ENCODE data around the gene UBE3C.

Gene UBE3C

GRCh38 chr7:157219154-157219553, 80.4 kb downstream of the UBE3C start:
- Histone ChIP-seq H3K9ac (ENCODE audit: low read depth, low read length) (no peak overlapping the region), H3K4me1 (ENCODE audit: insufficient read depth, low read length) (no peaks in the 10 kb centered on the region), H3K27ac (ENCODE audit: low read length) (no peak overlapping the region), H3K36me3 (ENCODE audit: insufficient read depth, low read depth, low read length) (peaks cover 78% of the 10 kb centered on the region), H3K27me3 (ENCODE audit: insufficient read depth, low read length) (no peaks in the 10 kb centered on the region), H3K9me3 (ENCODE audit: insufficient read depth, low read depth, low read length) (no peaks in the 10 kb centered on the region), H3K4me3 (ENCODE audit: low read length) (no peak overlapping the region)

GRCh38 chr7:157220916-157221569, 82.3 kb downstream of the UBE3C start:
- Histone ChIP-seq H3K9me3 (ENCODE audit: insufficient read depth, low read depth, low read length) (no peaks in the 10 kb centered on the region), H3K27me3 (ENCODE audit: insufficient read depth, low read length) (no peaks in the 10 kb centered on the region), H3K27ac (ENCODE audit: low read length) (no peak overlapping the region), H3K36me3 (ENCODE audit: insufficient read depth, low read depth, low read length) (peaks cover 86% of the 10 kb centered on the region), H3K4me3 (ENCODE audit: low read length) (no peak overlapping the region), H3K4me1 (ENCODE audit: insufficient read depth, low read length) (no peaks in the 10 kb centered on the region), H3K9ac (ENCODE audit: low read depth, low read length) (no peak overlapping the region)

- no peak overlapping the region for H3K9ac ChIP-seq (ENCODE audit: low read depth, low read length)
- H3K4me1 ChIP-seq (ENCODE audit: insufficient read depth, low read length): no peaks in the 10 kb centered on the region
- peaks cover 86% of the 10 kb centered on the region for H3K36me3 ChIP-seq (ENCODE audit: insufficient read depth, low read depth, low read length)
Measured at GRCh38 chr7:157222687-157223086, 84.0 kb downstream of the UBE3C start.

GRCh38 chr7:157224627-157225026, 85.9 kb downstream of the UBE3C start:
- Histone ChIP-seq H3K9me3 (ENCODE audit: insufficient read depth, low read depth, low read length) (no peaks in the 10 kb centered on the region), H3K36me3 (ENCODE audit: insufficient read depth, low read depth, low read length) (peaks cover 82% of the 10 kb centered on the region), H3K4me1 (ENCODE audit: insufficient read depth, low read length) (no peaks in the 10 kb centered on the region), H3K4me3 (ENCODE audit: low read length) (no peak overlapping the region), H3K27ac (ENCODE audit: low read length) (no peak overlapping the region), H3K27me3 (ENCODE audit: insufficient read depth, low read length) (no peaks in the 10 kb centered on the region), H3K9ac (ENCODE audit: low read depth, low read length) (no peak overlapping the region)

More at GRCh38 chr7:157222687-157223086, 84.0 kb downstream of the UBE3C start:
- Histone ChIP-seq H3K4me3 (ENCODE audit: low read length) (no peak overlapping the region), H3K9me3 (ENCODE audit: insufficient read depth, low read depth, low read length) (no peaks in the 10 kb centered on the region), H3K27ac (ENCODE audit: low read length) (no peak overlapping the region), H3K27me3 (ENCODE audit: insufficient read depth, low read length) (no peaks in the 10 kb centered on the region)

- no peaks in the 10 kb centered on the region for H3K9me3 ChIP-seq (ENCODE audit: insufficient read depth, low read depth, low read length)
- H3K9ac ChIP-seq (ENCODE audit: low read depth, low read length): no peak overlapping the region
- H3K27ac ChIP-seq (ENCODE audit: low read length): no peak overlapping the region
- H3K27me3 ChIP-seq (ENCODE audit: insufficient read depth, low read length): no peaks in the 10 kb centered on the region
- no peak overlapping the region for H3K4me3 ChIP-seq (ENCODE audit: low read length)
- H3K36me3 ChIP-seq (ENCODE audit: insufficient read depth, low read depth, low read length): peaks cover 81% of the 10 kb centered on the region
- no peaks in the 10 kb centered on the region for H3K4me1 ChIP-seq (ENCODE audit: insufficient read depth, low read length)
Measured at GRCh38 chr7:157228864-157229422, 90.2 kb downstream of the UBE3C start.

- Histone ChIP-seq H3K4me3 (ENCODE audit: low read length) (no peak overlapping the region), H3K9ac (ENCODE audit: low read depth, low read length) (no peak overlapping the region), H3K27ac (ENCODE audit: low read length) (no peak overlapping the region), H3K36me3 (ENCODE audit: insufficient read depth, low read depth, low read length) (peaks cover 72% of the 10 kb centered on the region), H3K4me1 (ENCODE audit: insufficient read depth, low read length) (no peaks in the 10 kb centered on the region), H3K27me3 (ENCODE audit: insufficient read depth, low read length) (no peaks in the 10 kb centered on the region), H3K9me3 (ENCODE audit: insufficient read depth, low read depth, low read length) (no peaks in the 10 kb centered on the region)
Measured at GRCh38 chr7:157233677-157234076, 95.0 kb downstream of the UBE3C start.

- H3K4me1 ChIP-seq (ENCODE audit: insufficient read depth, low read length): no peaks in the 10 kb centered on the region
- H3K9ac ChIP-seq (ENCODE audit: low read depth, low read length): no peak overlapping the region
- peaks cover 73% of the 10 kb centered on the region for H3K36me3 ChIP-seq (ENCODE audit: insufficient read depth, low read depth, low read length)
- no peaks in the 10 kb centered on the region for H3K27me3 ChIP-seq (ENCODE audit: insufficient read depth, low read length)
- H3K4me3 ChIP-seq (ENCODE audit: low read length): no peak overlapping the region
- no peak overlapping the region for H3K27ac ChIP-seq (ENCODE audit: low read length)
- no peaks in the 10 kb centered on the region for H3K9me3 ChIP-seq (ENCODE audit: insufficient read depth, low read depth, low read length)
Measured at GRCh38 chr7:157234271-157234670, 95.5 kb downstream of the UBE3C start.

GRCh38 chr7:157235357-157236333, 96.9 kb downstream of the UBE3C start:
- no peaks in the 10 kb centered on the region for H3K27me3 ChIP-seq (ENCODE audit: insufficient read depth, low read length)
- H3K4me3 ChIP-seq (ENCODE audit: low read length): no peak overlapping the region
- no peaks in the 10 kb centered on the region for H3K4me1 ChIP-seq (ENCODE audit: insufficient read depth, low read length)
- H3K9me3 ChIP-seq (ENCODE audit: insufficient read depth, low read depth, low read length): no peaks in the 10 kb centered on the region
- no peak overlapping the region for H3K27ac ChIP-seq (ENCODE audit: low read length)
- peaks cover 72% of the 10 kb centered on the region for H3K36me3 ChIP-seq (ENCODE audit: insufficient read depth, low read depth, low read length)
- H3K9ac ChIP-seq (ENCODE audit: low read depth, low read length): no peak overlapping the region

- Histone ChIP-seq H3K27ac (ENCODE audit: low read length) (no peak overlapping the region), H3K9ac (ENCODE audit: low read depth, low read length) (no peak overlapping the region), H3K4me3 (ENCODE audit: low read length) (no peak overlapping the region), H3K27me3 (ENCODE audit: insufficient read depth, low read length) (no peaks in the 10 kb centered on the region), H3K4me1 (ENCODE audit: insufficient read depth, low read length) (no peaks in the 10 kb centered on the region), H3K9me3 (ENCODE audit: insufficient read depth, low read depth, low read length) (no peaks in the 10 kb centered on the region), H3K36me3 (ENCODE audit: insufficient read depth, low read depth, low read length) (peaks cover 55% of the 10 kb centered on the region)
Measured at GRCh38 chr7:157238087-157238486, 99.4 kb downstream of the UBE3C start.

GRCh38 chr7:157239571-157240270, 101.0 kb downstream of the UBE3C start:
- no peaks in the 10 kb centered on the region for H3K9me3 ChIP-seq (ENCODE audit: insufficient read depth, low read depth, low read length)
- no peaks in the 10 kb centered on the region for H3K4me1 ChIP-seq (ENCODE audit: insufficient read depth, low read length)
- H3K4me3 ChIP-seq (ENCODE audit: low read length): no peak overlapping the region
- H3K36me3 ChIP-seq (ENCODE audit: insufficient read depth, low read depth, low read length): peaks cover 39% of the 10 kb centered on the region
- no peak overlapping the region for H3K9ac ChIP-seq (ENCODE audit: low read depth, low read length)
- no peaks in the 10 kb centered on the region for H3K27me3 ChIP-seq (ENCODE audit: insufficient read depth, low read length)
- no peak overlapping the region for H3K27ac ChIP-seq (ENCODE audit: low read length)

- peaks cover 32% of the 10 kb centered on the region for H3K36me3 ChIP-seq (ENCODE audit: insufficient read depth, low read depth, low read length)
- H3K27ac ChIP-seq (ENCODE audit: low read length): no peak overlapping the region
- no peak overlapping the region for H3K9ac ChIP-seq (ENCODE audit: low read depth, low read length)
- no peaks in the 10 kb centered on the region for H3K27me3 ChIP-seq (ENCODE audit: insufficient read depth, low read length)
- H3K4me1 ChIP-seq (ENCODE audit: insufficient read depth, low read length): no peaks in the 10 kb centered on the region
- H3K4me3 ChIP-seq (ENCODE audit: low read length): no peak overlapping the region
- no peaks in the 10 kb centered on the region for H3K9me3 ChIP-seq (ENCODE audit: insufficient read depth, low read depth, low read length)
Measured at GRCh38 chr7:157241631-157242030, 102.9 kb downstream of the UBE3C start.

All from iPS-20b (cell line).